RWPE2 (cell line): ENCODE data around the gene VDAC2.

Source experiments
- ATAC-seq: fragments of 200-7000 bp; cut with Tn5 transposase; 3 replicates; pipeline ENCODE4 v1.9.1; 2021; ENCODE audit warnings: low read depth
- DNase-seq: peaks from one replicate; pipeline ENCODE4 v3.0.0-alpha.2; 2020; ENCODE audit warnings: low spot score
- H3K27ac ChIP-seq: fragments of 450-650 bp; 2 replicates; pipeline ENCODE4 v1.5.1; 2017; ENCODE audit warnings: mild to moderate bottlenecking; ENCODE audit not compliant: poor library complexity, severe bottlenecking
- H3K27me3 ChIP-seq: fragments of 250-450 bp; sonication (Bioruptor Pico); 2 replicates; pipeline ENCODE4 v1.5.1; 2021; ENCODE audit warnings: mild to moderate bottlenecking, moderate library complexity; ENCODE audit not compliant: insufficient read depth, poor library complexity, severe bottlenecking
- H3K36me3 ChIP-seq: fragments of 250-450 bp; sonication (Bioruptor Pico); 2 replicates; pipeline ENCODE4 v1.5.1; 2020; ENCODE audit warnings: low read depth, mild to moderate bottlenecking, moderate library complexity
- H3K4me1 ChIP-seq: fragments of 250-450 bp; sonication (Bioruptor Pico); 2 replicates; pipeline ENCODE4 v1.5.1; 2021; ENCODE audit warnings: mild to moderate bottlenecking, moderate library complexity; ENCODE audit not compliant: insufficient read depth, poor library complexity, severe bottlenecking
- H3K4me3 ChIP-seq: fragments of 250-450 bp; sonication (Bioruptor Pico); 2 replicates; pipeline ENCODE4 v1.5.1; 2021; ENCODE audit warnings: mild to moderate bottlenecking, moderate library complexity; ENCODE audit not compliant: severe bottlenecking
- H3K9me3 ChIP-seq: fragments of 250-450 bp; sonication (Bioruptor Pico); 2 replicates; pipeline ENCODE4 v1.5.1; 2021; ENCODE audit warnings: mild to moderate bottlenecking, moderate library complexity; ENCODE audit not compliant: severe bottlenecking
- TF ChIP-seq, protein P1 (sequence below): fragments of 450-650 bp; IDR thresholded peaks from one replicate; pipeline ENCODE4 v1.5.1; 2017; ENCODE audit warnings: mild to moderate bottlenecking, moderate library complexity; ENCODE audit not compliant: poor library complexity, severe bottlenecking

Gene VDAC2

DNA sequence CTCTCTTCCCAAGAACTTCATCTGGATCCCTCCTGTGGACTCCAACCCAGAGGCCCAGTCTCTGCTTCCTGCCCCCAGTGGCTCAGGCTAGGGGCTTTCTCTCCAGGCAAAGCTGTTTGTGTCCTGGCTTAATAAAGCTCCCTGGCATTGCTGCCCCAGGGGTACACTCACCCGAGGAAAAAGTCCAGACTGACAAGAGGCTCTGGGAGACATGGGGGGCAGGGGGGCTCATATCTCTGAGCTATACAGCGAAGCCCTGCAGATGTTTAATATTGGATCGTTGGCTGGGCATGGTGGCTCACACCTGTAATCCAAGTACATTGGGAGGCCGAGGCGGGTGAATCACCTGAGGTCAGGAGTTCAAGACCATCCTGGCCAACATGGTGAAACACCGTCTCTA lies 35.9 kb downstream of the VDAC2 start:
- Histone ChIP-seq H3K27ac (no peak overlapping the region), H3K27me3 (no peaks in the 10 kb centered on the region), H3K9me3 (no peaks in the 10 kb centered on the region), H3K4me1 (peaks cover 18% of the 10 kb centered on the region), H3K4me3 (no peak overlapping the region), H3K36me3 (no peaks in the 10 kb centered on the region)
- no peak for DNase-seq
- TF ChIP-seq, protein P1, sequence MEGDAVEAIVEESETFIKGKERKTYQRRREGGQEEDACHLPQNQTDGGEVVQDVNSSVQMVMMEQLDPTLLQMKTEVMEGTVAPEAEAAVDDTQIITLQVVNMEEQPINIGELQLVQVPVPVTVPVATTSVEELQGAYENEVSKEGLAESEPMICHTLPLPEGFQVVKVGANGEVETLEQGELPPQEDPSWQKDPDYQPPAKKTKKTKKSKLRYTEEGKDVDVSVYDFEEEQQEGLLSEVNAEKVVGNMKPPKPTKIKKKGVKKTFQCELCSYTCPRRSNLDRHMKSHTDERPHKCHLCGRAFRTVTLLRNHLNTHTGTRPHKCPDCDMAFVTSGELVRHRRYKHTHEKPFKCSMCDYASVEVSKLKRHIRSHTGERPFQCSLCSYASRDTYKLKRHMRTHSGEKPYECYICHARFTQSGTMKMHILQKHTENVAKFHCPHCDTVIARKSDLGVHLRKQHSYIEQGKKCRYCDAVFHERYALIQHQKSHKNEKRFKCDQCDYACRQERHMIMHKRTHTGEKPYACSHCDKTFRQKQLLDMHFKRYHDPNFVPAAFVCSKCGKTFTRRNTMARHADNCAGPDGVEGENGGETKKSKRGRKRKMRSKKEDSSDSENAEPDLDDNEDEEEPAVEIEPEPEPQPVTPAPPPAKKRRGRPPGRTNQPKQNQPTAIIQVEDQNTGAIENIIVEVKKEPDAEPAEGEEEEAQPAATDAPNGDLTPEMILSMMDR: no peak
- no peak for ATAC-seq

DNA sequence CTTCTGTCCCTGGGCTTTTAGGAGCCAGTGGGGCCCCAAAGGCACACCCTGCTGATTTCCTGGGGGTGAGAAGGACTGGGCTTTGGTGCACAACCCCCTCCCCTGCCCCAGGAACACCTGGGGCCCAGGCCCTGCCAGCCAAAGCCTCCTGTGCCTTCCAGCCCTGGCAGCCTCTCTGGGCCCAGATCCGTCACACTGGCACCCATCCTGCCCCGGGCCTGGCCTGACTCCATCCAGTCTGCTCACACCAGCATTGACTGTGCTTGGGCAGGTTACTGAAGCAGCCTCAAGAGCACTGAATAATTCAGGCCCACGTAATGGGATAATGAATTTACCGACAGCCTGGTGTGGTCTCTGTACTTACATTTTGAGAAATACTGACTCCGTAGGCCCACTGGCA lies 37.2 kb downstream of the VDAC2 start:
- Histone ChIP-seq H3K36me3 (no peaks in the 10 kb centered on the region), H3K4me1 (peaks cover 18% of the 10 kb centered on the region), H3K27me3 (no peaks in the 10 kb centered on the region), H3K9me3 (peaks cover 4% of the 10 kb centered on the region), H3K4me3 (no peak overlapping the region), H3K27ac (no peak overlapping the region)
- TF ChIP-seq, protein P1: no peak
- no peak for ATAC-seq
- no peak for DNase-seq

DNA sequence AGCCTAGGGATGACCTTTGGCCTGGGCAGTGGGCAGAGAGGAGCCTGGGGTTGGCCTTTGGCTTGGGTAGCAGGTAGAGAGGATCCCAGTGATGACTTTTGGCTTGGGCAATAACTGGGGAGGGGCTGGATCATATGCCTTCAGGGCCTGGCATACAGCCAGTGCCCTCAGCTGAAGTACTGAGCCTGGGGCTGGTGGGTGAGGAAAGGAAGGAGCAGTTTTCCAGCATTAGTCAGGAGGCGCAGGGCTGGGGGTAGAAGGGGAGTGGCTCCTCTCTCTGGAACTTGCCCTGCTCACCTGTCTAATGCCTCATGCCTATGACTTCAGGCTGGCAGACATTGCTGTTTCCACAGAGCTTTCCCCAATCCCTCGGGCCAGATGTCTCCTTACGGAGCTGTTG lies 40.3 kb downstream of the VDAC2 start:
- Histone ChIP-seq H3K9me3 (peaks cover 14% of the 10 kb centered on the region), H3K4me3 (no peak overlapping the region), H3K36me3 (no peaks in the 10 kb centered on the region), H3K27me3 (no peaks in the 10 kb centered on the region), H3K4me1 (peaks cover 13% of the 10 kb centered on the region), H3K27ac (peak overlapping the region; percentile 67)
- TF ChIP-seq, protein P1: no peak
- peak; percentile 98 for ATAC-seq
- DNase-seq: peak; percentile 94

DNA sequence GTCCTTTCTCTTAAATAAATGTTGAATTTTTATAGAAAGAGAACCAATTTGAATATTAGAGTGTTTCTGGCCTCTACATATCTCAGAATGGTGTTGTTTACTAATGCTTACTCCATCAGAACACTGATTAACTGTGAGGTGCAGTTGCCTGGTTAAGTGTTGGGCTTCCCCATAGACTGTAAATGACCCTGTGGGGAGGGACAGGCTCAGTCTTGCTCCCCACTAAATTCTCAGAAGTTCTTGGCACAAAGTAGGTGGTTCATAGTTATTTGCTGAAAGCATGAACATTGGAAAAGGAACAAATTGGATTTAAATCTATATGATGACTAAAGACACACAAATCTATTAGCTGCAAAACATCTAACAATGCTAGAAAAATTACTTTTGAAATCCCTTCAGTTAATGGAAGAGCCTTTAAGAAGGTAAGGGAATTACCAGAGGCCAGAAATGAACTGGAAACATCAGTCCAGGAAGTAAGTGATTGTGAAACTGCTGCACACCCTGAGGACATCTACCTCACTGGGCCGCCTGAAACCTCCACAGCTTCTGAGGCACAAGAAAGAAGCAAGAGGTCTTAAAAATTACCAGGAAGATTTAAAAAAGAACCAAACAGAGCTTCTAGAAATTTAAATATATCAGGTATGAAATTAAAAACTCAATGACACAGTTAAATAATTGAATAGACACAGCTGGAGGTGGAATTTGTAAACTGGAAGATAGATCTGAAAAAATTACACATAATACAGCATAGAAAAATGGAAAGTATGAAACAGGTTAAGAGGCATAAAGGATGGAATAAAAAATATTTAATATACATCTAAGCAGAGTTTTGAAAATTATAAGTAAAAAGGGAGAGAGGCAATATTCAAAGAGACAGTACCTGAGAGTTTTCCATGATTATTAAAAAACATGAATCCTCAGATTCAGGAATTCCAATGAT lies 43.0 kb downstream of the VDAC2 start:
- H3K36me3 ChIP-seq: no peaks in the 10 kb centered on the region
- TF ChIP-seq, protein P1: no peak
- H3K27me3 ChIP-seq: no peaks in the 10 kb centered on the region
- H3K4me3 ChIP-seq: no peak overlapping the region
- H3K4me1 ChIP-seq: peaks cover 13% of the 10 kb centered on the region
- H3K9me3 ChIP-seq: peaks cover 14% of the 10 kb centered on the region
- DNase-seq (no peak), ATAC-seq (no peak)
- H3K27ac ChIP-seq: peak overlapping the region; percentile 67

DNA sequence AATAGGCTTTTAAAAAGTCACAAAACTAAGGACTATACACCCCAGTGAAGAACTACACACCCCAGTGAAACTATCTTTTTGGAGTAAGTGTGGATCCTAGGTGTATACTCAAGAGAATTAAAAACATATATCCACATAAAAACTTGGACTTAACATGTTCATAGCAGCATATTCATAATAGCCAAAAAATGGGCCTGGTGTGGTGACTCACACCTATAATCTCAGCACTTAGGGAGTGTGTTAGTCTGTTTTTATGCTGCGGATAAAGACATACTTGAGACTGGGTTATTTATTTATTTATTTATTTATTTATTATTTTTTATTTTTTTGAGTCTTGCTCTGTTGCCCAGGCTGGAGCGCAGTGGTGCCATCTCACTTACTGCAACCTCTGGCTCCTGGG lies 44.1 kb downstream of the VDAC2 start:
- peaks cover 13% of the 10 kb centered on the region for H3K4me1 ChIP-seq
- no peak for DNase-seq
- ATAC-seq: no peak
- H3K4me3 ChIP-seq: no peak overlapping the region
- TF ChIP-seq, protein P1: no peak
- H3K36me3 ChIP-seq: no peaks in the 10 kb centered on the region
- H3K27me3 ChIP-seq: no peaks in the 10 kb centered on the region
- H3K9me3 ChIP-seq: peaks cover 14% of the 10 kb centered on the region
- peak overlapping the region; percentile 67 for H3K27ac ChIP-seq
